ENCODE results near the gene GFPT1.
"Not testable (repeated sequence)": the region's sequence is repeated elsewhere in the genome, so short reads cannot be mapped to it uniquely, and the experiment has no call there.

GFPT1 gene

DNA sequence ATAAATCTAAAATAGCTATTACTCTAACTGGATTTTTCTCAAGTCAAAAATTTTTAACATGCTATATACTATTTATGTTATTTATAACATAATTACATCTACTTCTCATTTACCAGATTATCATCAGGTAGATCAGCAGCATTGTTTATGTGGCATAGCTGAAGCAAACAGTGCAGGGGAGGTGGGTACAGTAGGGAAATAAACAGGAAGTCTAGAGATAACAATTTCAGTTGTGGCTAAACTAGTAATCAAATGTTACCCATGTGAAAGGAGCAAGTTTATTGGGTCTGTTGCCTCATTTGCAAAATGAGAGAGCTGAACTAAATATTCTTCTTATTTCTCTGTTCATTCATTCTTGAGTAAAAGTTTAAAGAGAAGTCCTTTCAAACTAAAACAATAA is 27.7 kb downstream of the GFPT1 start:
- no peak overlapping the region for H3K27ac ChIP-seq
- CTCF ChIA-PET = no interaction called here
- POLR2A ChIA-PET (ENCODE audit: low non-redundant PET) = no interaction called here
- no peak for DNase-seq (ENCODE audit: low spot score)
- TF ChIP-seq, protein P1, sequence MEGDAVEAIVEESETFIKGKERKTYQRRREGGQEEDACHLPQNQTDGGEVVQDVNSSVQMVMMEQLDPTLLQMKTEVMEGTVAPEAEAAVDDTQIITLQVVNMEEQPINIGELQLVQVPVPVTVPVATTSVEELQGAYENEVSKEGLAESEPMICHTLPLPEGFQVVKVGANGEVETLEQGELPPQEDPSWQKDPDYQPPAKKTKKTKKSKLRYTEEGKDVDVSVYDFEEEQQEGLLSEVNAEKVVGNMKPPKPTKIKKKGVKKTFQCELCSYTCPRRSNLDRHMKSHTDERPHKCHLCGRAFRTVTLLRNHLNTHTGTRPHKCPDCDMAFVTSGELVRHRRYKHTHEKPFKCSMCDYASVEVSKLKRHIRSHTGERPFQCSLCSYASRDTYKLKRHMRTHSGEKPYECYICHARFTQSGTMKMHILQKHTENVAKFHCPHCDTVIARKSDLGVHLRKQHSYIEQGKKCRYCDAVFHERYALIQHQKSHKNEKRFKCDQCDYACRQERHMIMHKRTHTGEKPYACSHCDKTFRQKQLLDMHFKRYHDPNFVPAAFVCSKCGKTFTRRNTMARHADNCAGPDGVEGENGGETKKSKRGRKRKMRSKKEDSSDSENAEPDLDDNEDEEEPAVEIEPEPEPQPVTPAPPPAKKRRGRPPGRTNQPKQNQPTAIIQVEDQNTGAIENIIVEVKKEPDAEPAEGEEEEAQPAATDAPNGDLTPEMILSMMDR (conservative IDR thresholded peaks at IDR 0.05; ENCODE audit: low read depth) = no peak

DNA sequence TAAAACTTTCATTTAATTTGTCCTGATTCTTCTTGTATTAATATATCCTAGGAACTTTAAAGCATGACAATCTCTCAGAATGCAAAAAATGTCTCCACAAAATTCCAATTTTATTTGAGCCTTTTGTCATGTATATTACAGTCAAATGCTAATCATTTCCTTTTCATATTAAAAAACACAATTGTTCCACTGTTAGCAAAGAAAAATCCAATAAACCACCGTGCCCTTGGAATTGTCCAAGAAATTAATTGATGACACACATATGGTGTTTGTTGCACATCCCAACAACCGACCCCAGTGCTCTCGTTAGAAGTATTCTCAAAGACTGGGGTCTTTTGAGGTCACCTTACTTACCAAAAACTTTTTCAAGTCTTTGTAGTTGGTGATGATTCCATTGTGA is 28.1 kb downstream of the GFPT1 start:
- DNase-seq (ENCODE audit: low spot score) = no peak
- ChIA-PET CTCF (no interaction called here), POLR2A (ENCODE audit: low non-redundant PET) (no interaction called here)
- TF ChIP-seq, protein P1 (conservative IDR thresholded peaks at IDR 0.05; ENCODE audit: low read depth) = no peak
- H3K27ac ChIP-seq = no peak overlapping the region

DNA sequence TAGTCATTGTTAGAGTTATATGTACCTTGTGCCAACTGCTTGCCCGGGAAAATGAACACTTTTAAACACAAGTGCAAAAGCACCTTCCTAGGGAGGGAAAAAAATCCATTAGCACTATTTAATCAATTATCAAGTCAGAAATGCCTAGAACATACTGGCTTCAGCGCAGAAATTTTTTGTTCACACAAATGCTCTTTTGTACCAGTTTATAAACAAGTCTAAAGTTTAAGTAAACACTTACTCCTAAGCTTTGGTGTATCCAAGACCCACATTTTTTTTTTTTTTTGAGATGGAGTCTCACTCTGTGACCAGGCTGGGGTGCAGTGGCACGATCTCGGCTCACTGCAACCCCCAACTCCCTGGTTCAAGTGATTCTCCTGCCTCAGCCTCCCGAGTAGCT is 30.6 kb downstream of the GFPT1 start:
- POLR2A ChIA-PET (ENCODE audit: low non-redundant PET) = no interaction called here
- TF ChIP-seq, protein P1 (conservative IDR thresholded peaks at IDR 0.05; ENCODE audit: low read depth) = no peak
- no peak for DNase-seq (ENCODE audit: low spot score)
- CTCF ChIA-PET = no interaction called here
- no peak overlapping the region for H3K27ac ChIP-seq

DNA sequence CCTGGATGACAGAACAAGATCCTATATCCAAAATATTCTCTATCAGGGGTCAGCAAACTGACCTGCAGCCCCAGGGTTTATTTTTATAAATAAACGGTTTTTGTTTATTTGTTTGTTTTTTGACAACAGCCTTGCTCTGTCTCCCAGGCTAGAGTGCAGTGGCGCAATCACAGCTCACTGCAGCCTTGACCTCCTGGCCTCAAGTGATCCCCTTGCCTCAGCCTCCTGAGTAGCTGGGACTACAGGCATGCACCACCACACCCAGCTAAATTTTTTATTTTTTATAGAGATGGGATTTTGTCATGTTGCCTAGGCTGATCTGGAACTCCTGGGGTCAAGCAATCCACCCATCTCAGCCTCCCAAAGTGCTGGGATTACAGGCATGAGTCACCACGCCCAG is 32.1 kb downstream of the GFPT1 start:
- 0 out of 2 replicates have a peak overlapping the region, but pooled peaks have one; percentile 6 for H3K27ac ChIP-seq
- DNase-seq (ENCODE audit: low spot score); POLR2A ChIA-PET (ENCODE audit: low non-redundant PET); CTCF ChIA-PET: not testable (repeated sequence)

DNA sequence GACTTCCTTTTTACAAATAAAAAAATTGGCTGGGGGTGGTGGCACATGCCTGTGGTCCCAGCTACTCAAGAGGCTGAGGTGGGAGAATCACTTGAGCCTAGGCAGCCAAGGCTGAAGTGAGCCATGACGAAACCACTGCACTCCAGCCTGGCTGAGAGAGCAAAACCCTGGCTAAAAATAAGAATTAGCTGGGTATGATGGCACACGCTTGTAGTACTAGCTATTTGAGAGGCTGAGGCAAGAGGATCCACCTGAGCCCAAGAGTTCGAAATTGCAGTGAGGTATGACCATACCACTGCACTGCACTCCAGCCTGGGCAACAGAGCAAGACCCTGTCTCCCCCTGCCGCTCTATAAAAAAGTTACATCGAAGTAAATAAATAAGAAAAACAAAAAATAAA is 33.7 kb downstream of the GFPT1 start:
- CTCF ChIA-PET = no interaction called here
- no peak for DNase-seq (ENCODE audit: low spot score)
- no peak overlapping the region for H3K27ac ChIP-seq
- POLR2A ChIA-PET (ENCODE audit: low non-redundant PET) = no interaction called here
- TF ChIP-seq, protein P1 (conservative IDR thresholded peaks at IDR 0.05; ENCODE audit: low read depth) = no peak

DNA sequence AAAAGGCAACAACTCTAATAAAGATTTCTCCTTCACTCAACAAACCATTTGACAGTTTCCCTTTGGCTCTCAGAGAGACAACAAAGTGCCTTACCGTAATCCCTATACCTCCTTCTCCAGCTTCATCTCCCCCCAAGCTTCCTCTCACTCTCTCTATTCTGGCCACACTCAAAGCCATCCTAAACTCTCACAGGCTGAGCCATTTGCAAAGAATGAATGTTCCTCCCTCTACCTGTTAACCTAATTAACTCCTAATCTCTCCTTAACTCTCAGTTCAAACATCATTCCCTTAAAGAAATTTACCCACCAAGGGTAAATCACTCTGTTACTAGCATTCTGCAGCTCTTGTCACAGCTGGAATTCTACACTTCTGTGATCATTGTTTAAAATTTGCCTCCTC is 38.2 kb downstream of the GFPT1 start:
- CTCF ChIA-PET = no interaction called here
- POLR2A ChIA-PET (ENCODE audit: low non-redundant PET) = no interaction called here

DNA sequence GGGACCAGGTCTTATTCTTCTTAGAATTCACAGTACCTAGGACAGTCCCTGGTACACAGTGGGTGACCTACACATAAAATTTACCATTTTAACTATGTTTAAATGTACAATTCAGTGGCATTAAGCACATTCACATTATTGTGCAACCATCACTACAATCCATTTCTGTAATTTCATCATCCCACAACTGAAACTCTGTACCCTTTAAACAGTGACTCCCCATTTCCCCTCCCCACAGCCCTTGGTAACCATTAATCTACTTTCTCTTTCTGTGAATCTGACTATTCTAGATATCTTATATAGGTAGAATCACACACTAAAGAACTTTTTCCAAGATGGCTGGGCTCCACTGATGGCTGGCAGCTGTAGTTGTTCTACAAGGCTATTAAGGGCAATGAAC is 41.6 kb downstream of the GFPT1 start:
- TF ChIP-seq, protein P1 (conservative IDR thresholded peaks at IDR 0.05; ENCODE audit: low read depth) = no peak
- no peak for DNase-seq (ENCODE audit: low spot score)
- POLR2A ChIA-PET (ENCODE audit: low non-redundant PET) = no interaction called here
- H3K27ac ChIP-seq = no peak overlapping the region
- CTCF ChIA-PET = no interaction called here

More for the DNA sequence above, 38.2 kb downstream of the GFPT1 start:
- no peak overlapping the region for H3K27ac ChIP-seq
- TF ChIP-seq, protein P1 (conservative IDR thresholded peaks at IDR 0.05; ENCODE audit: low read depth) = no peak
- DNase-seq (ENCODE audit: low spot score) = no peak

All from RWPE1 (cell line).